Hepatocyte (in vitro differentiated cells): ENCODE measurements around the gene RFPL2. TPM values are rescaled to one million over a fixed set of nuclear protein-coding genes. Genes with fewer than 3 reads are reported as not detected.

Experiments
- DNase-seq: peaks from one replicate; pipeline ENCODE4 v3.0.0-alpha.2; 2016; ENCODE audit warnings: low spot score
- H2AFZ ChIP-seq: fragments of 200-600 bp; sonication (generic); 2 replicates; pipeline ENCODE4 v1.6.0; 2016; ENCODE audit warnings: antibody characterized with exemption, mild to moderate bottlenecking
- H3K27ac ChIP-seq: fragments of 200-600 bp; sonication (generic); 2 replicates; pipeline ENCODE4 v1.5.1; 2016; ENCODE audit warnings: mild to moderate bottlenecking
- H3K27me3 ChIP-seq: fragments of 200-600 bp; sonication (generic); 2 replicates; pipeline ENCODE4 v1.6.1; 2016
- H3K36me3 ChIP-seq: fragments of 200-600 bp; sonication (generic); replicated peaks from 2 replicates; pipeline ENCODE4 v1.5.1; 2016; ENCODE audit warnings: low read depth; ENCODE audit not compliant: insufficient read depth
- H3K4me1 ChIP-seq: fragments of 200-600 bp; sonication (generic); 2 replicates; pipeline ENCODE4 v1.5.1; 2016; ENCODE audit warnings: mild to moderate bottlenecking, moderate library complexity; ENCODE audit not compliant: insufficient read depth
- H3K4me2 ChIP-seq: fragments of 200-600 bp; sonication (generic); 2 replicates; pipeline ENCODE4 v1.6.0; 2016
- H3K4me3 ChIP-seq: fragments of 200-600 bp; sonication (generic); 2 replicates; pipeline ENCODE4 v1.5.1; 2016; ENCODE audit warnings: mild to moderate bottlenecking
- H3K79me2 ChIP-seq: fragments of 200-600 bp; sonication (generic); 2 replicates; pipeline ENCODE4 v1.6.0; 2017; ENCODE audit warnings: mild to moderate bottlenecking
- H3K9me2 ChIP-seq: fragments of 200-600 bp; sonication (generic); replicated peaks from 2 replicates; pipeline ENCODE4 v1.6.0; 2017; ENCODE audit warnings: mild to moderate bottlenecking; ENCODE audit not compliant: insufficient read depth
- H3K9me3 ChIP-seq: fragments of 200-600 bp; sonication (generic); 2 replicates; pipeline ENCODE4 v1.5.1; 2016; ENCODE audit warnings: low read depth, mild to moderate bottlenecking
- H4K20me1 ChIP-seq: fragments of 200-600 bp; sonication (generic); 2 replicates; pipeline ENCODE4 v1.6.0; 2016; ENCODE audit warnings: mild to moderate bottlenecking; ENCODE audit not compliant: insufficient read depth, poor library complexity, severe bottlenecking
- EZH2 ChIP-seq: fragments of 200-600 bp; sonication (generic); IDR thresholded peaks from 2 replicates; pipeline ENCODE4 v1.6.1; 2016; ENCODE audit warnings: antibody characterized with exemption, mild to moderate bottlenecking, borderline replicate concordance
- EZH2phosphoT487 ChIP-seq: fragments of 200-600 bp; sonication (generic); IDR thresholded peaks from one replicate; pipeline ENCODE4 v1.6.1; 2018; ENCODE audit warnings: antibody characterized with exemption, mild to moderate bottlenecking, low read depth, moderate library complexity; ENCODE audit not compliant: unreplicated experiment, severe bottlenecking
- WGBS: methylation state at CpG from one replicate; pipeline ENCODE4 v1.1.6; 2016; ENCODE audit warnings: low lambda C conversion rate; ENCODE audit errors: missing lambda C conversion rate; 5-methylcytosine and 5-hydroxymethylcytosine counted together
- polyA plus RNA-seq: library from polyadenylated mRNA; unstranded; fragments of >200 nt; fragmentation: Nextera tagmentation; extraction: Ambion mirVana; gene quantifications from 2 replicates; pipeline ENCODE4 v1.2.1, GENCODE V29; 2016
- total RNA-seq: library from RNA; depleted of rRNA; stranded (reverse); fragments of >200 nt; gene quantifications from 2 replicates; pipeline ENCODE4 v1.2.3, GENCODE V29; 2014
- TF ChIP-seq, protein P1 (sequence below): fragments of 200-600 bp; sonication (generic); IDR thresholded peaks from 2 replicates; pipeline ENCODE4 v1.5.1; 2016; ENCODE audit warnings: antibody characterized with exemption, mild to moderate bottlenecking; ENCODE audit not compliant: poor library complexity

RFPL2 gene
- total and polyA plus RNA-seq, 2 experiments from 2014 or later = 0.97 TPM; not detected in 1

DNA sequence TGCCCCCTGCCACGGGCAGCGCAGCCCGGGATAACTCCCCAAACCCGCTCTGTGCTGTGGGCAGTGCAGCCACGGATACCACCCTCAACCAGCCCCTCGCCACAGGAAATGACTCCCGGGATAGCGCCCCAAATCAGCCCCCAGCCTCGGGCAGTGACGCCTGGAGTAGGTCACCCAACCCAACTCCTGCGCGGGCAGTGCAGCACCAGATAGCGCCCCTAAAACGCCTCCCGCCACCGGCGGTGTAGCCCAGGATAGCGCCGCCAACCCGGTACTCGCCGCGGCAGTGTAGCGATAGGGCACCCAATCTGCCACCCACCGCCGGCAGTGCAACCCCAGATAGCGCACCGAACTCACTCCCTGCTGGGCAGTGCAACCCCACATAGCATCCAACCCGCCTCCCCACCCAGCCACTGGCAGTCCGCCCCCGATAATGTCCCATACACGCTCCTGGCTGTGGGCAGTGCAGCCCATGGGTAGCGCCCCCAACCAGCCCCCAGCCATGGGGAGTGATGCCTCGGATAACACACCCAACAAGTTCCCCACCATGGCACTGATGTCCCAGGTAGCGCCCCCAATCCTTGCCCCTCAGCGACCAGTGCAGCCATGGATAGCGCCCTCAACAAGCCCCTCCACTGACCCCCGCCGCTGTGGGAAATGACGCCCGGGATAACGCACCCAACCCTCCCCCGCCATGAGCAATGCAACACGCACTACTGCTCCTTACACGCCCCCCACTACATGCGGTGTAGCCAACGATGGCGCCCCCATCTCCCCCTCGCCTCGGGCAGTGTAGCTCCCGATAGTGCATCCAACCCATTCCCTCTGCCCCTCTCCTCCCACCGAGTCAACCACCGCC, 1.5 kb downstream of the RFPL2 start:
- Histone ChIP-seq H3K79me2 (no peaks in the 10 kb centered on the region), H3K9me2 (no peaks in the 10 kb centered on the region), H3K27me3 (peaks cover 8% of the 10 kb centered on the region), H3K27ac (no peak overlapping the region), H3K4me2 (peak overlapping the region; percentile 79), H3K4me3 (peak overlapping the region; percentile 5), H3K4me1 (peaks cover 3% of the 10 kb centered on the region), H3K9me3 (no peaks in the 10 kb centered on the region), H4K20me1 (no peaks in the 10 kb centered on the region), H3K36me3 (no peaks in the 10 kb centered on the region), H2AFZ (no peak overlapping the region)
- 41% methylated on average over 40 of the region's 53 CpGs for WGBS
- TF ChIP-seq EZH2phosphoT487 (no peak), EZH2 (no peak)
- TF ChIP-seq, protein P1, sequence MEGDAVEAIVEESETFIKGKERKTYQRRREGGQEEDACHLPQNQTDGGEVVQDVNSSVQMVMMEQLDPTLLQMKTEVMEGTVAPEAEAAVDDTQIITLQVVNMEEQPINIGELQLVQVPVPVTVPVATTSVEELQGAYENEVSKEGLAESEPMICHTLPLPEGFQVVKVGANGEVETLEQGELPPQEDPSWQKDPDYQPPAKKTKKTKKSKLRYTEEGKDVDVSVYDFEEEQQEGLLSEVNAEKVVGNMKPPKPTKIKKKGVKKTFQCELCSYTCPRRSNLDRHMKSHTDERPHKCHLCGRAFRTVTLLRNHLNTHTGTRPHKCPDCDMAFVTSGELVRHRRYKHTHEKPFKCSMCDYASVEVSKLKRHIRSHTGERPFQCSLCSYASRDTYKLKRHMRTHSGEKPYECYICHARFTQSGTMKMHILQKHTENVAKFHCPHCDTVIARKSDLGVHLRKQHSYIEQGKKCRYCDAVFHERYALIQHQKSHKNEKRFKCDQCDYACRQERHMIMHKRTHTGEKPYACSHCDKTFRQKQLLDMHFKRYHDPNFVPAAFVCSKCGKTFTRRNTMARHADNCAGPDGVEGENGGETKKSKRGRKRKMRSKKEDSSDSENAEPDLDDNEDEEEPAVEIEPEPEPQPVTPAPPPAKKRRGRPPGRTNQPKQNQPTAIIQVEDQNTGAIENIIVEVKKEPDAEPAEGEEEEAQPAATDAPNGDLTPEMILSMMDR = no peak
- DNase-seq = peak; percentile 14

DNA sequence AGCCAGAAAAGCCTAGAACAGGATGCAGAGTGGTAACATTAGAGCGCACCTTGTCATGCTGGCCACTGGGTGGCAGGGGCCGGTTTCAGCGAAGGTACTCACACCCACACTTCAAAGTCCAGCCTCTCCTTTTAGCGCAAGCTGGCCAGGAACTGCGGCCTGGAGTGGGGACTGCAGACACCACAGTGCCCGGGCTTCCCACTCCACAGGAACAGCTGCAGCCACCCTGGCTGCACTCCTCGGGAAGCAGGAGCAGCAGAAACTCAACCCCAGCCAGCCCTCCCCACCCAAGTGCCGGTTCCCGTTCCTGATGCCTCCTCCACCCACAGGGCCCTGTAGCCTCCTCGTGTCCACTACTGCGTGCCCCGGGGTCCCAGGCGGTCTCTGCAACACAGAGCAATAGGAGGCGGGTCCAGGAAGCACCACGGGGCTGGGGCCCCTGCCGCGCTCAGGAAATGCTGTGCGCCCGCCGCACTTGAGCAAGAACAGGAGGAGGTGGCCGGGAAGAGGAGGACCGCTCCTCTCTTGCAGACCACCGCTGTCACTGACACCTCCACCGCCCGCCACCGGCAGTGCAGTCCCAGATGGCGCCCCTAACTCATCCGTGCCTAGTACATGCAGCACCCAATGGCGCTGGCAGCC, 2.2 kb downstream of the RFPL2 start:
- Histone ChIP-seq H3K4me1 (peaks cover 3% of the 10 kb centered on the region), H3K4me3 (peak overlapping the region; percentile 5), H4K20me1 (no peaks in the 10 kb centered on the region), H3K9me3 (no peaks in the 10 kb centered on the region), H3K27me3 (peaks cover 8% of the 10 kb centered on the region), H3K36me3 (no peaks in the 10 kb centered on the region), H2AFZ (peak overlapping the region; percentile 28), H3K9me2 (no peaks in the 10 kb centered on the region), H3K27ac (no peak overlapping the region), H3K79me2 (no peaks in the 10 kb centered on the region), H3K4me2 (peak overlapping the region; percentile 79)
- TF ChIP-seq, protein P1 = peak; percentile 65
- TF ChIP-seq EZH2 = peak; percentile 16
- TF ChIP-seq EZH2phosphoT487 = no peak
- WGBS = 14% methylated on average over 26 of the region's 29 CpGs
- peak; percentile 84 for DNase-seq

DNA sequence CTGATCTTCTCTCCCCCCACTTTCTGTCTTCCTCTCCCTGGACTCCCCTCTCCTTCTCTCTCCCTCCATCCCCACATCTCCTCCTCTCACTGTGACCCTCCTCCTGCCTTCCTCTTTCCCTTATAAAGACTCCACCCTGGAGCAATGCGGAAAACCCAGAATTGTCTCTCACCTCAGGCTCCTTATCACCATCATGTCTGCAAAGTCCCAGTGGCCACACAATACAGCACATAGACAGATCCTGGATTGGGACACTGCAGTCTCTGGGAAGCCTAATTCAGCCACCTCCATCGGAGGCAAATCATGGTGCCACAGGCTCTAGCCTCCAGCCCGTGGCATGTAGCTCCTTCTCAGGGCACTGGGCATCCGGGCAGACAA, 2.7 kb downstream of the RFPL2 start:
- Histone ChIP-seq H3K4me1 (peaks cover 3% of the 10 kb centered on the region), H3K4me3 (no peak overlapping the region), H3K27ac (no peak overlapping the region), H3K36me3 (no peaks in the 10 kb centered on the region), H2AFZ (no peak overlapping the region), H3K27me3 (peaks cover 9% of the 10 kb centered on the region), H4K20me1 (no peaks in the 10 kb centered on the region), H3K4me2 (no peak overlapping the region), H3K9me2 (no peaks in the 10 kb centered on the region), H3K79me2 (no peaks in the 10 kb centered on the region), H3K9me3 (no peaks in the 10 kb centered on the region)
- 22% methylated on average over 4 of the region's 4 CpGs for WGBS
- TF ChIP-seq, protein P1 = no peak
- TF ChIP-seq EZH2 (no peak), EZH2phosphoT487 (no peak)
- DNase-seq = no peak
